HepG2 (cell line): ENCODE results near the gene WNK4. TPM values are rescaled to one million over a fixed set of nuclear protein-coding genes. Genes with fewer than 3 reads are reported as not detected.
A peak's percentile ranks its signal among the peaks of the same experiment; 100 is the strongest.

Experiments used
- CHCHD3 ChIP-seq: sonication (generic); formaldehyde crosslinking; IDR thresholded peaks from 2 replicates; pipeline ENCODE4 v1.8.0; 2022; ENCODE audit warnings: mild to moderate bottlenecking, missing genetic modification reagents, moderate library complexity
- GATAD1 ChIP-seq: IDR thresholded peaks from 2 replicates; pipeline ENCODE4 v1.6.1; 2016; ENCODE audit warnings: missing genetic modification reagents, missing compliant biosample characterization
- GFI1 ChIP-seq: sonication (generic); formaldehyde crosslinking; IDR thresholded peaks from 2 replicates; pipeline ENCODE4 v1.5.0; 2020; ENCODE audit warnings: missing genetic modification reagents, mild to moderate bottlenecking, borderline replicate concordance
- HNRNPH1 ChIP-seq: fragments of 200-400 bp; formaldehyde crosslinking; optimal IDR thresholded peaks from 2 replicates; pipeline ENCODE3; 2017; ENCODE audit warnings: mild to moderate bottlenecking, low read depth, low read length
- TAF15 ChIP-seq: fragments of 200-400 bp; formaldehyde crosslinking; IDR thresholded peaks from one replicate; pipeline ENCODE4 v1.6.1; 2018; ENCODE audit warnings: mild to moderate bottlenecking, low read depth, low read length; ENCODE audit not compliant: poor library complexity, severe bottlenecking
- THAP11 ChIP-seq: IDR thresholded peaks from 2 replicates; pipeline ENCODE4 v1.6.1; 2016; ENCODE audit warnings: missing biosample characterization, missing genetic modification reagents
- ZFP82 ChIP-seq: sonication (generic); formaldehyde crosslinking; IDR thresholded peaks from 2 replicates; pipeline ENCODE4 v1.5.1; 2020; ENCODE audit warnings: mild to moderate bottlenecking, missing genetic modification reagents, borderline replicate concordance
- ZNF337 ChIP-seq: sonication (generic); formaldehyde crosslinking; IDR thresholded peaks from 2 replicates; pipeline ENCODE4 v1.5.1; 2020; ENCODE audit warnings: missing genetic modification reagents, low read depth, mild to moderate bottlenecking, borderline replicate concordance
- ZNF547 ChIP-seq: sonication (generic); formaldehyde crosslinking; IDR thresholded peaks from 2 replicates; pipeline ENCODE4 v1.5.1; 2020; ENCODE audit warnings: mild to moderate bottlenecking, missing genetic modification reagents
- polyA plus RNA-seq, 8 experiments: library from polyadenylated mRNA; depleted of rRNA in 3 of 8; stranded (reverse) in 7 of 8; unstranded in 1 of 8; fragments of >200 nt; fragmentation: Illumina TruSeq in 4 of 8; extraction: Trizol in 4 of 8; gene quantifications; 2 replicates each; pipeline versions ENCODE4 v1.2.1 to v1.2.3, GENCODE V29; 2011 to 2016; ENCODE audit warnings: low read depth in 4 of 8, missing spikeins in 1 of 8, mixed read lengths in 1 of 8; ENCODE audit not compliant: insufficient read depth in 1 of 8
- total RNA-seq, 5 experiments: library from RNA; depleted of rRNA; stranded (reverse); fragments of >200 nt; fragmentation: Illumina TruSeq; extraction: Trizol; gene quantifications; 2 replicates each; pipeline ENCODE4 v1.2.3, GENCODE V29; 2016; ENCODE audit warnings: low read depth in 1 of 5
- TF ChIP-seq, protein P1 (sequence below): sonication (generic); formaldehyde crosslinking; IDR thresholded peaks from 2 replicates; pipeline ENCODE4 v1.5.1; 2020; ENCODE audit warnings: mild to moderate bottlenecking, missing genetic modification reagents, moderate library complexity
- TF ChIP-seq, protein P2 (sequence below): sonication (generic); formaldehyde crosslinking; IDR thresholded peaks from 2 replicates; pipeline ENCODE4 v1.5.0; 2020; ENCODE audit warnings: missing genetic modification reagents, mild to moderate bottlenecking, borderline replicate concordance
- TF ChIP-seq, protein P3 (sequence below), 2 experiments: IDR thresholded peaks; 2 replicates each; pipeline ENCODE4 v1.6.1; 2011 to 2012; ENCODE audit warnings: low read length in 2 of 2, borderline replicate concordance in 1 of 2, low read depth in 1 of 2, mild to moderate bottlenecking in 1 of 2, moderate library complexity in 1 of 2
- TF ChIP-seq, protein P4 (sequence below): sonication (generic); formaldehyde crosslinking; IDR thresholded peaks from 2 replicates; pipeline ENCODE4 v1.5.0; 2020; ENCODE audit warnings: mild to moderate bottlenecking, missing genetic modification reagents, moderate library complexity
- TF ChIP-seq, protein P5 (sequence below): sonication (generic); formaldehyde crosslinking; IDR thresholded peaks from 2 replicates; pipeline ENCODE4 v1.9.0; 2022; ENCODE audit warnings: missing genetic modification reagents, mild to moderate bottlenecking, borderline replicate concordance

Gene WNK4
- total and polyA plus RNA-seq, 2 of the 13 experiments (the other 11 are each of a cell fraction or from before 2014, with no cell fraction given) = 2.7 to 13.7 TPM

DNA sequence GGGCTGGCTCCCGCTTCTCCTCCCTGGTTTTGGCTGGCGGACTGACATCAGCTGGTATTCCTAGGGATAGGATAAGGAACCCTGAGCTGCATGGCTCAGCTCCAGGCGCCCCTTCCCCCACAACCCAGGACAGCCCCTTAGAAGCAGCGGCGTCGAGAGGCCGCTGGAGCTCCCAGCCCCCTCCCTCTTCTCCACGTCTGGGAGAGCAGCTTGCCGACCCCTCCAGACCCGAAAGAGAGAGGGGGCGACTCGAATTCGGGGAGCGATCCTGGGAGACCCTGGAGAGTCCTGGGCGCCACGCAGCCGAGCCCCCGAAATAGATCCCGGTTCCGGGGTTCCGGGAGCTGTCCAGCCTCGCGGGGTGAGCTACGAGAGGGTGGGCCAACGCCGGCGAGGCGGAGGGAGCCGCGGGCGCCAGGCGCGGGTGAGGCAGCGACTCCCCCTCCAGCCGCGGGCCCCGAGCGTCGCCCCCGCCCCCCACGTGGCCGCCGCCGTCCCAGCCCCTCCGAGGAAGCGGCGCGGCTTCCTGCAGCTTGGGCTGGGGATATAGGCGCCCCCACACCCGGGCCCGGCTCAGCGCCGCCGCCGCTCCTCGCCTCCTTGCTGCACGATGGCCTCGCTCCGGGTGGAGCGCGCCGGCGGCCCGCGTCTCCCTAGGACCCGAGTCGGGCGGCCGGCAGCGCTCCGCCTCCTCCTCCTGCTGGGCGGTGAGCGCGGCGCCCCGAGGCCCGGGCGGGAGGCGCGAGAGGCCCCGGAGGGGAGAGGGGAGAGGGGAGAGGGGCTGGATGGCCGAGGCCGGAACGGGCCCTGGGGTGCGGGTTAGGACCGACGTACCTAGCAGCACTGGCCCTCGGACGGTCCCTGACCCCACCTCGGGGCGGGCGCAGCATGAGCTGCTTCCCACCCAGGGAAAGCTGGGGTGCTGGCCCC lies 19.5 kb upstream of the WNK4 start, which contains the start of gene RAMP2 (continued):
- no peak for TF ChIP-seq HNRNPH1
- TF ChIP-seq, protein P1, sequence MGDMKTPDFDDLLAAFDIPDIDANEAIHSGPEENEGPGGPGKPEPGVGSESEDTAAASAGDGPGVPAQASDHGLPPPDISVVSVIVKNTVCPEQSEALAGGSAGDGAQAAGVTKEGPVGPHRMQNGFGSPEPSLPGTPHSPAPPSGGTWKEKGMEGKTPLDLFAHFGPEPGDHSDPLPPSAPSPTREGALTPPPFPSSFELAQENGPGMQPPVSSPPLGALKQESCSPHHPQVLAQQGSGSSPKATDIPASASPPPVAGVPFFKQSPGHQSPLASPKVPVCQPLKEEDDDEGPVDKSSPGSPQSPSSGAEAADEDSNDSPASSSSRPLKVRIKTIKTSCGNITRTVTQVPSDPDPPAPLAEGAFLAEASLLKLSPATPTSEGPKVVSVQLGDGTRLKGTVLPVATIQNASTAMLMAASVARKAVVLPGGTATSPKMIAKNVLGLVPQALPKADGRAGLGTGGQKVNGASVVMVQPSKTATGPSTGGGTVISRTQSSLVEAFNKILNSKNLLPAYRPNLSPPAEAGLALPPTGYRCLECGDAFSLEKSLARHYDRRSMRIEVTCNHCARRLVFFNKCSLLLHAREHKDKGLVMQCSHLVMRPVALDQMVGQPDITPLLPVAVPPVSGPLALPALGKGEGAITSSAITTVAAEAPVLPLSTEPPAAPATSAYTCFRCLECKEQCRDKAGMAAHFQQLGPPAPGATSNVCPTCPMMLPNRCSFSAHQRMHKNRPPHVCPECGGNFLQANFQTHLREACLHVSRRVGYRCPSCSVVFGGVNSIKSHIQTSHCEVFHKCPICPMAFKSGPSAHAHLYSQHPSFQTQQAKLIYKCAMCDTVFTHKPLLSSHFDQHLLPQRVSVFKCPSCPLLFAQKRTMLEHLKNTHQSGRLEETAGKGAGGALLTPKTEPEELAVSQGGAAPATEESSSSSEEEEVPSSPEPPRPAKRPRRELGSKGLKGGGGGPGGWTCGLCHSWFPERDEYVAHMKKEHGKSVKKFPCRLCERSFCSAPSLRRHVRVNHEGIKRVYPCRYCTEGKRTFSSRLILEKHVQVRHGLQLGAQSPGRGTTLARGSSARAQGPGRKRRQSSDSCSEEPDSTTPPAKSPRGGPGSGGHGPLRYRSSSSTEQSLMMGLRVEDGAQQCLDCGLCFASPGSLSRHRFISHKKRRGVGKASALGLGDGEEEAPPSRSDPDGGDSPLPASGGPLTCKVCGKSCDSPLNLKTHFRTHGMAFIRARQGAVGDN = peak; percentile 85
- TF ChIP-seq, protein P2, sequence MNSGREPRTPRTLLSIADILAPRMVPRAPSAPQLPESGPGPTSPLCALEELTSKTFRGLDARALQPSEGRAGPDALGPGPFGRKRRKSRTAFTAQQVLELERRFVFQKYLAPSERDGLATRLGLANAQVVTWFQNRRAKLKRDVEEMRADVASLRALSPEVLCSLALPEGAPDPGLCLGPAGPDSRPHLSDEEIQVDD = peak; percentile 66; the same call in 1 of the 2 replicates
- peak; percentile 91 for TF ChIP-seq ZNF547
- TF ChIP-seq GATAD1 (CRISPR knock-in tag) = no peak
- TF ChIP-seq TAF15 = no peak
- TF ChIP-seq, protein P3, sequence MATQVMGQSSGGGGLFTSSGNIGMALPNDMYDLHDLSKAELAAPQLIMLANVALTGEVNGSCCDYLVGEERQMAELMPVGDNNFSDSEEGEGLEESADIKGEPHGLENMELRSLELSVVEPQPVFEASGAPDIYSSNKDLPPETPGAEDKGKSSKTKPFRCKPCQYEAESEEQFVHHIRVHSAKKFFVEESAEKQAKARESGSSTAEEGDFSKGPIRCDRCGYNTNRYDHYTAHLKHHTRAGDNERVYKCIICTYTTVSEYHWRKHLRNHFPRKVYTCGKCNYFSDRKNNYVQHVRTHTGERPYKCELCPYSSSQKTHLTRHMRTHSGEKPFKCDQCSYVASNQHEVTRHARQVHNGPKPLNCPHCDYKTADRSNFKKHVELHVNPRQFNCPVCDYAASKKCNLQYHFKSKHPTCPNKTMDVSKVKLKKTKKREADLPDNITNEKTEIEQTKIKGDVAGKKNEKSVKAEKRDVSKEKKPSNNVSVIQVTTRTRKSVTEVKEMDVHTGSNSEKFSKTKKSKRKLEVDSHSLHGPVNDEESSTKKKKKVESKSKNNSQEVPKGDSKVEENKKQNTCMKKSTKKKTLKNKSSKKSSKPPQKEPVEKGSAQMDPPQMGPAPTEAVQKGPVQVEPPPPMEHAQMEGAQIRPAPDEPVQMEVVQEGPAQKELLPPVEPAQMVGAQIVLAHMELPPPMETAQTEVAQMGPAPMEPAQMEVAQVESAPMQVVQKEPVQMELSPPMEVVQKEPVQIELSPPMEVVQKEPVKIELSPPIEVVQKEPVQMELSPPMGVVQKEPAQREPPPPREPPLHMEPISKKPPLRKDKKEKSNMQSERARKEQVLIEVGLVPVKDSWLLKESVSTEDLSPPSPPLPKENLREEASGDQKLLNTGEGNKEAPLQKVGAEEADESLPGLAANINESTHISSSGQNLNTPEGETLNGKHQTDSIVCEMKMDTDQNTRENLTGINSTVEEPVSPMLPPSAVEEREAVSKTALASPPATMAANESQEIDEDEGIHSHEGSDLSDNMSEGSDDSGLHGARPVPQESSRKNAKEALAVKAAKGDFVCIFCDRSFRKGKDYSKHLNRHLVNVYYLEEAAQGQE (IDR thresholded peaks at IDR 0.05; ENCODE audit: borderline replicate concordance in 1 of 2, low read depth in 1 of 2, low read length in 2 of 2) = peak; percentile 45 to 90
- 0 out of 2 replicates have a peak, but pooled peaks have one; percentile 28 for TF ChIP-seq ZNF337 (CRISPR knock-in tag)
- TF ChIP-seq, protein P4, sequence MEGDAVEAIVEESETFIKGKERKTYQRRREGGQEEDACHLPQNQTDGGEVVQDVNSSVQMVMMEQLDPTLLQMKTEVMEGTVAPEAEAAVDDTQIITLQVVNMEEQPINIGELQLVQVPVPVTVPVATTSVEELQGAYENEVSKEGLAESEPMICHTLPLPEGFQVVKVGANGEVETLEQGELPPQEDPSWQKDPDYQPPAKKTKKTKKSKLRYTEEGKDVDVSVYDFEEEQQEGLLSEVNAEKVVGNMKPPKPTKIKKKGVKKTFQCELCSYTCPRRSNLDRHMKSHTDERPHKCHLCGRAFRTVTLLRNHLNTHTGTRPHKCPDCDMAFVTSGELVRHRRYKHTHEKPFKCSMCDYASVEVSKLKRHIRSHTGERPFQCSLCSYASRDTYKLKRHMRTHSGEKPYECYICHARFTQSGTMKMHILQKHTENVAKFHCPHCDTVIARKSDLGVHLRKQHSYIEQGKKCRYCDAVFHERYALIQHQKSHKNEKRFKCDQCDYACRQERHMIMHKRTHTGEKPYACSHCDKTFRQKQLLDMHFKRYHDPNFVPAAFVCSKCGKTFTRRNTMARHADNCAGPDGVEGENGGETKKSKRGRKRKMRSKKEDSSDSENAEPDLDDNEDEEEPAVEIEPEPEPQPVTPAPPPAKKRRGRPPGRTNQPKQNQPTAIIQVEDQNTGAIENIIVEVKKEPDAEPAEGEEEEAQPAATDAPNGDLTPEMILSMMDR (CRISPR knock-in tag) = peak; percentile 1; the same call in 1 of the 2 replicates
- peak; percentile 32; the same call in 1 of the 2 replicates for TF ChIP-seq CHCHD3 (CRISPR knock-in tag)
- TF ChIP-seq, protein P5, sequence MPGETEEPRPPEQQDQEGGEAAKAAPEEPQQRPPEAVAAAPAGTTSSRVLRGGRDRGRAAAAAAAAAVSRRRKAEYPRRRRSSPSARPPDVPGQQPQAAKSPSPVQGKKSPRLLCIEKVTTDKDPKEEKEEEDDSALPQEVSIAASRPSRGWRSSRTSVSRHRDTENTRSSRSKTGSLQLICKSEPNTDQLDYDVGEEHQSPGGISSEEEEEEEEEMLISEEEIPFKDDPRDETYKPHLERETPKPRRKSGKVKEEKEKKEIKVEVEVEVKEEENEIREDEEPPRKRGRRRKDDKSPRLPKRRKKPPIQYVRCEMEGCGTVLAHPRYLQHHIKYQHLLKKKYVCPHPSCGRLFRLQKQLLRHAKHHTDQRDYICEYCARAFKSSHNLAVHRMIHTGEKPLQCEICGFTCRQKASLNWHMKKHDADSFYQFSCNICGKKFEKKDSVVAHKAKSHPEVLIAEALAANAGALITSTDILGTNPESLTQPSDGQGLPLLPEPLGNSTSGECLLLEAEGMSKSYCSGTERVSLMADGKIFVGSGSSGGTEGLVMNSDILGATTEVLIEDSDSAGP (CRISPR knock-in tag) = peak; percentile 53; the same call in 1 of the 2 replicates
- TF ChIP-seq THAP11 = no peak
- TF ChIP-seq ZFP82 (CRISPR knock-in tag) = peak; percentile 66; the same call in 1 of the 2 replicates
- no peak; the same call in 1 of the 2 replicates for TF ChIP-seq GFI1 (CRISPR knock-in tag)
